Brain pericyte (primary cell): ENCODE data around the gene CCDC14.
"Not testable (repeated sequence)": the region's sequence is repeated elsewhere in the genome, so short reads cannot be mapped to it uniquely, and the experiment has no call there.

Source experiments
- DNase-seq: peaks from one replicate; pipeline ENCODE4 v3.0.0-alpha.2; 2012; ENCODE audit warnings: low read depth, low spot score

The CCDC14 gene

DNA sequence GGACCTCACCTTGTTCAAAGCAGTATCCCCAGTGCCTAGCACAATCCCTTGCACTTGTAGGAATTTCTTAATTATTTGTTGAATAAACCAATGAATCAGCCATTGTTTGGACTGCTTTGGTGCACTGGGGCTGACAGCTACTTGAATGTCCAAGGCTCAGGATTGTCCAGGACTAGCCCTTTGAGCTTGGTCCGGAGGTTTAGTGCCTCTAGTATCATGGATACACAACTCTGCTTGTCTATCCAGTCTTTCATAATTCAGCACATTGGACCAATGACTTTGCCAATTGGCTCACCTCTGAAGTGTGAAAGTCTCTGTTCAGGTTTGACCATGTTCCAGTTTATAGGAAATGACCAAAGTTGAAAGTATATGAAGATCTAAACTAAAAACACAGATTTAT lies 3.8 kb upstream of the CCDC14 start:
- not testable (repeated sequence) for DNase-seq

DNA sequence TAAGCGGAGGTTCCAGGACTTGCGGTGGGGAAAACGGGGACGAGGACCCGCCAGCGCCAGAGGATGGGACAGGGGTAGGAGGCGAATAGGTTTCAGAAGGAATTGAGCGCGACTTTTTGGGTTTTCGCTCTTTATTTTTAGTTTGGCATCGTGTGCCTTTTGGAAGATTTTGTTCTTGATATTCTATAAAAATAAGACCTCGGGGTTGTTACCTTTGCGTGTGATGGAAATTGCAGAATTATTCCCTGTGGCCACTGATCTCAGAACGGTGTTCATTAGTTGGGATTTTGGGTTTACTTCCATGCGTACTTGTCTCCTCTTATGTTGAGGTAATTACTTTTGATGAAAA lies 453 bp upstream of the CCDC14 start:
- no peak for DNase-seq

DNA sequence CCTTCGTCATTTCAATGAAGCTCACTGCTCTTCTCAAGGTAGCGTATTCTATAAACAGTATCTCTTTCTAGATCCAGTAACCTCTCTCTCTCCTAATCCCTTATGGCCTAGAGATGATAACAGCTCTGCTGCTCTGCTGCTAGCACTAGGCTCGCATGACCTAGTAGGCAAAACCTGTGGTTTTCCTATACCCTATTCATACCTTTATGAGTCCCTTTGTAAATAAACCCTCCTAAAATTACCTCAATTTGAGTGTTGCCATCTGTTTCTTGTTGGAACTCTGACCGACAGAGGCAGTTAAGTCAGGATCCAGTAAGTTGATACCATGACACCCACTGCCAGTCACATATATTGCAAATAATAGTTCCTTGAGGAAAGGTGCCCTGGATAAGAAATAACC lies 7.3 kb downstream of the CCDC14 start:
- DNase-seq: no peak

DNA sequence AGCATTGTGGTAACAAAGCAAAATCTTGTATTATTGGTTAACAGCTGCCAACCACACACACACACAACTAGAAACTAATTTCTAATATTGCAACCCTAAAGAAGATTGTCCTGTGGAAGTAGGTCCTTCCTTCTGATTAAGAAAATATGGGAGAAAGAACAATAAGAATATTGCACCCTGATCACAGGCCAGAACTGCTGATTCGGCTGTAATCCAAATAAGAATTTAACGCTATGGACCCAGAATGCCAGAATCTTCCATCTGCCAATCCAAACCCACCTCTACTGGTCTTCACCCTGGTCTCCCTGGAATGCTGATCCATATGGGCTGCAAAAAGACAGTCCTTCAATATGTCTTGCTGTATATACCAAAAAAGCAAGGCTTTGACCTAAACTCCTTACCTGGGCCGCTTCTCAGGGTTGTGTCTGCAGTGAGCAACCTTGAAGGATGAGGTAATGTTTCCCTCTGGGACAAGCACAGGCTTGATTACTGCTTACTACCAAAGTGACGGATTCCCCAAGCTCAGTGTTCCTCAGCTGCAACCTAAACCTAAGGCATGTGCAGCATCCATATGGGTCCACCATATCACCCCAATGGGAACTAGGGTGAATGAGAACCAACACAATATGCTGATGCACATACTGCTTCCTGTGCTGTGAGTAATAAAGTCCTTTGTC lies 8.0 kb downstream of the CCDC14 start:
- no peak for DNase-seq

DNA sequence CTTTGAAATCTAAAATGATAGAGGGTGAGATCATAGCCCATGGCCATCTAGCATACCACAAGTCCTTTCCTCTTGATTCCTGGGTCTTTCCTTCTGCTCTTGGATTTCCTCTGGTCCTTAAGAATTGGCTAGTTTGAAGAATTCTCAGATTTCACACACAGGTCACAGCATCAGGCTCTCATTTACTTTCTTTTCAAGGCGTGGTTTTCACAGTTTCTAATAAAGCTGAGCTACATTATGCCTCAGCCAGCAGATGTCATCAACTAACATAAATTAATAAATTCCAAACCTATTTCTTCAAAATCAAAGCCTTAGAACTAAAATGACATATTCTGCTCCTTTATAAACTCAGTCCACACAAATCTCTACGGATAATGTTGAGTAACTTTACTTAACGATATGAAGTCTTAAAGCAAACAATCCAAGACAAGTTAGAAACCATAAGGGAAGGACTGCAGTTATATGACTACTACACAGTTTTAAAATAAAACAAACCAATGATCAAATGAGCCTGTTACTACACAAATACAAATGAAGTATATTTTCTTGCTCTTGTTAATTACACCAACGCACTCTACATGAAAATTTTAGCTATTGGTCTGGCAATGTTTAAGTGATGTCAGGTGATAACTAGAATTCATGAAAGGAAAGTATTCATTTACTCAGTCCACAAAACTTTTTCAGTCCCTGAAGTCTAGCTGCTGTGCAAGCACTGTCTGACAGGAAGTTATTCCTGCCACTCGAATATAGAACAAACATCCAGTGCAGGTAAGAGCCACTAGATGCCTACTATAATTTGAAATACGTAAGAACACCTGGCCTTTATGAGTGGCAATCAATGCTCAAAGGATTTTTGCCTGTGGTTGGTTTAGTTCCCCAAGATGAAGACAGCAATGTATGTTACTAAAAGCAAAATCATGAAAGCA lies 9.2 kb downstream of the CCDC14 start:
- no peak for DNase-seq

- DNase-seq: no peak
Observed at GRCh38 chr3:123949641-123950040, 11.4 kb downstream of the CCDC14 start.

DNA sequence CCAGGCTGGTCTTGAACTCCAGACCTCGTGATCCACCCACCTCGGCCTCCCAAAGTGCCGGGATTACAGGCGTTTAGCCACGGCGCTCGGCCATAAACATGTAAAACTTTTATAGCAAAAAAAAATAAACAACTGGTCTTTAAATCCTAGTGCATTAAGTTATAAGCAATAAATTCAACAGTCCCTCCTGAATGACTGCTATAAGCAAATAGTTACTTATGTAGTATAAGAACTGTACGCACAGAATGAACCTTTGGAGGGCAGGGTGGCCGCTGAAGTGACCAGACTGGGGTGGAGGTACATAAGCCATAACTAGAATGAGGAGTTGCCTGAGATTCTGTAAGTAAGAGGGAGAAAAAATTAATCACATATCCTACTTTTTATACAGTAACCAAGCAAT lies 12.6 kb downstream of the CCDC14 start:
- DNase-seq: no peak

GRCh38 chr3:123947482-123947881 lies 13.5 kb downstream of the CCDC14 start:
- no peak for DNase-seq

DNA sequence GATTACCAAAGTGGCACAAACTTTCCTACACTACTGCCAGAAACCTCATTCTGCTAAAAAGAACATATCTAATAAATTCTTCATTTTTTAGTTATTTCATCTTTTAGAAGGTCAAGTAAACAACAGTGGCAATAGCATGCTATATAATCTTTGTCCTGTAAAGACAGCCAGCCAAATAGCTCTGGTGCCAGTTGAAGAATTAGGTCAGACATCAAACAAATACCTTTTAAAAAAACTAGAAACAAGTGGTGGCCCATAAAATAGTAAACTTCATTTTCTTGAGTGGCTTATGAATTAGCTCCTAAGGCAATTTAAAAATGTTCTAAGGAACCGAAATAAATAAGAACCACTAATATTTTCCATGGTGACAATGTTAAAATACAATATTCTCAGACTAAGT lies 19.5 kb downstream of the CCDC14 start:
- no peak for DNase-seq

DNA sequence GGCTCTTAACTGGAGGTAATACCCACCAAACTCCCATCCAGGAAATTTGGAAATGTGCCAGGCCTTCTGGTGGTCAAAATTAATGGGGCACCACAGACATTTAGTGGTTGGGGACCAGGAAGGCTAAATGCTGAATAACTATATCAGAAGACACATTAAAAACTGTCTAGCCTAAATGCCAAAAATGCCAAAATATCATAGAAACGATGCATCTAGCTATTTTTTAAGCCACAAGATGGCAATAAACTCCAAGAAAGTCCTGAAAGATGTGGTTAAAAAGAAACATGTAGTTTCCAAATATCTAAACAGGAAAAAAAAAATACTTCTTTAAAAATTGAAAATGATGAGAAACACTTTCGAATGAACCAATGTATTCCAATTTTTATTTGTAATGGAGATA lies 19.9 kb downstream of the CCDC14 start:
- no peak for DNase-seq

GRCh38 chr3:123939706-123940105 lies 21.3 kb downstream of the CCDC14 start:
- no peak for DNase-seq

DNA sequence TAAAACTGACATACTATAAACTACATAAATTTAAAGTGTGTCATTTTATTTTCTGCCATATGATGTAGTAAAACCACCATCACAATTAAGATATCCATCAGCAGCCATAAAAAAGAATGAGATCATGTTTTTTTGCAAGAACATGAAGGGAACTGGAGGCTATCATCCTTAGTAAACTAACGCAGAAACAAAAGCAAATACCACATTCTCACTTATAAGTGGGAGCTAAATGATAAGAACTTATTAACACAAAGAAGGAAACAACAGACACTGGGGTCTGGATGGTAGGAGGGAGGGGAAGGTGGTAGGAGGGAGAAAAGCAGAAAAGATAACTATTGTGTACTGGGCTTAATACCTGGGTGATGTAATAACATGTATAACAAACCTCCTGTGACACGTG lies 24.6 kb downstream of the CCDC14 start:
- no peak for DNase-seq

DNA sequence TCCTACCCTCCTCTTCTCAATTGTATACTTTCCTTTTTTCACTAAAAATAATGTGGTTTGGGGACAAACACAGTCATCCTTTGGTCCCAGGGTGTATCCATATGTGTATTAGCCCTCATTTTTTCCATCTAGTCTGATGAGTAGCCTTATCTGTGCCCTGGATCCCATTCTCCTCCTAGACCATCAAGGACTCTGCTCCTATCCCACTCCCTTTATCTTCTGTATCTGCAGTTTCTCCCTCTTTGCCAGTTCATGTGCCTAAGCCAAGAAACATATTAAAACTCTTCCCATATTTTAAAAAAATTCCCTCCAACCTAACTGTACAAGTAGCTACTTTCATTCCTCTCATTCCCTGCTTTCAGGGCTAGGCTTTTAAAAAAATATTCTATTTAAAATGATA lies 25.2 kb downstream of the CCDC14 start:
- DNase-seq: no peak

GRCh38 chr3:123934250-123934649 lies 26.8 kb downstream of the CCDC14 start:
- DNase-seq: no peak

- DNase-seq: no peak
Observed at GRCh38 chr3:123930445-123930844, 30.6 kb downstream of the CCDC14 start.

GRCh38 chr3:123929325-123929724 lies 31.7 kb downstream of the CCDC14 start:
- no peak for DNase-seq

DNA sequence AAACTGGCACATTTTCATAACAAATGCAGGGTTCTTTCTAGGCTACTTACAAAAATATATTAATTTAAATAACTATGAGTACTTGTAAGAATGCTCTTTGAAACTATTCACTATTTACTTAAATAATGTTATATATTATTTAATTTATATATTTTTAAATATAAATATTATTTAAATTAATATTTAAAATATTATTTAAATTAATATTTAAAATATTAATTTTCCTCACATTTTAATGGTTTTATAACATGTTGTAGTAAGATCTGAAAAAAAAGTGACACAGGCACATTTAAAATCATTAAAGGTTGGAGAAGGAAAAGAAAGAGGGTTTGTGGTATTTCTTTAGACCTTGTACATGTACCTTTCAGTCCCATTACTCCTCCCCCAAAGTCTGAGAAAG lies 34.6 kb downstream of the CCDC14 start:
- no peak for DNase-seq

DNA sequence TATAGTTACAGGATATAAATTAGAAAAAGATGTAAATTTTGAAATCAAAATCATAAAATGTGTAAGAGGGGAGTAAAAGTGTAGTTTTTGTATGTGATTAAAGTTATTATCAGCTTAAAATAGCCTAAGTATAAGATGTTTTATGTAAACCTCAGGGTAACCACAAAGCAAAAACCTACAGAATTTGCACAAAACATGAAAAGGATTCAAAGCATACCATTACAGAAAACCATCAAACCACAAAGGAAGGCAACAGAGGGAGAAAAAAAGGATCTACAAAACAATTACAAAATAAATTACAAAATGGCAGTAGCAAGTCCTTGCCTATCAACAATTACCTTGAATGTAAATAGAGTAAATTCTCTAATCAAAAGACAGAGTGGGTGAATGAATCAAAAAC lies 40.2 kb downstream of the CCDC14 start:
- DNase-seq: no peak

DNA sequence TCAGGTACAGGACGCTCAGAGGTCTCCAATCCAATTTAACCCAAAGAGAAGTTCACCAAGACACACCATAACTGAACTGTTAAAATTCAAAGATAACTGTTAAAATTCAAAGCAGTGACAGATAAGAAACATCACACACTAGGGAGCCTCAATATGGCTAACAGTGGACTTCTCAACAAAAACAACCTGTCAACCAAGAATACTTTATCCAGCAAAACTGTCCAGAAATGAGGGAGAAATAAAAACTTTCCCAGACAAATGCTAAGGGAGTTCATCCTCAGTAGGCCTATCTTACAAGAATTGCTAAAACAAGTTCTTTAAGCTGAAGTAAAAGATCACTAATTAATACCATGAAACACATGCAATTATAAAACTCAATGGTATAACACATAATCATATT lies 40.6 kb downstream of the CCDC14 start:
- no peak for DNase-seq

GRCh38 chr3:123919353-123919752 lies 41.7 kb downstream of the CCDC14 start:
- DNase-seq: no peak

GRCh38 chr3:123914829-123915228 lies 46.2 kb downstream of the CCDC14 start:
- no peak for DNase-seq

DNA sequence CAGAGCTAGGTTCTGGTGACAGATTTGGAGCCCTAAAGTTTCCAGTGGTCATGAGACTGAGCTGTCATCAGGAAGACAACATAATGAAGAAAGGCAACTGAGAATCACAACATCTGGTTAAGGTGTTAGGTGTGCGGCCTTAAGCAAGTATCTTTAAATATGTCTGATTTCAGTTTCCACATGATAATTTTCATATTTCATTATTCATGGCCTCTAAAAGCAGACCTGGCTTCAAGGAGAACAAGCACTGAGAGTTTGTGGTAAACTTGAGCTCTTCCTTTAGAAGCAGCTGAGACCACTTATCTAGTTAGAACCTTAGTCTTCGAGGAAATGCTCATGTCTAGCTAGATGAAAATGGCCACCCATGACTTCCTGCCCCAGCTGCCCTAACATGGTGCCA lies 51.2 kb downstream of the CCDC14 start:
- DNase-seq: no peak

GRCh38 chr3:123907720-123908119 lies 53.3 kb downstream of the CCDC14 start:
- DNase-seq: no peak
